HK-2 (cell line): ENCODE results near the gene PSMA7.

Source experiments
- DNase-seq: peaks from one replicate; pipeline ENCODE4 v3.0.0-alpha.2; 2018; ENCODE audit not compliant: unreplicated experiment

The PSMA7 gene

DNA sequence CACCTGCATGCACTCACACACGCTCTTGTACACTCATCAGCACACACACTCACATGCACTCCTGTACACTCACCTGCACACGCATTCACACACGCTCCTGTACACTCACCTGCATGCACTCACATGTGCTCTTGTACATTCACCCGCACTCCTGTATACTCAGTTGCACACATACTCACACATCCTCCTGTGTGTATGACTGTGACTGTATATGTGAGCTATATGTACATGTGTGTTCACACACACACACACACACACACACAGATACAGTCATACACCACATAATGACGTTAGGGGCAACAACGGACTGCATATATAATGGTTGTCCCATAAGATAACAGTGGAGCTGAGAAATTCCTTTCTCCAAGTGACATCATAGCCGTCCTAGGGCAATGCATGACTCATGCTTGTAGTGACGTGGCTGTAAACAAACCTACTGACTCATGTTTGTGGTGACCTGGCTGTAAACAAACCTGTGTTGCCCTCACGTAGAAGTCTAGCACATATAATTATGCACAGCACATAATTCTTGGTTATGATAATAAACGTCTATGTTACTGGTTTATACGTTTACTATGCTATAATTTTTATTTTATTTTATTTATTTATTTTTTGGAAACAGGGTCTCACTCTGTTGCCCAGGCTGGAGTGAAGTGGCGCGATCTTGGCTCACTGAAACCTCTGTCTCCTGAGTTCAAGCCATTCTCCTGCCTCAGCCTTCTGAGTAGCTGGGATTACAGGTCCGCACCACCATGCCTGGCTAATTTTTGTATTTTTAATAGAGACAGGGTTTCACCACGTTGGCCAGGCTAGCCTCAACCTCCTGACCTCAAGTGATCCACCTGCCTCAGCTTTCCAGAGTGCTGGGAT is 54.7 kb downstream of the PSMA7 start:
- DNase-seq: no peak

- DNase-seq: no peak
These were observed 55.6 kb downstream of the PSMA7 start for GRCh38 chr20:62087632-62088031.

DNA sequence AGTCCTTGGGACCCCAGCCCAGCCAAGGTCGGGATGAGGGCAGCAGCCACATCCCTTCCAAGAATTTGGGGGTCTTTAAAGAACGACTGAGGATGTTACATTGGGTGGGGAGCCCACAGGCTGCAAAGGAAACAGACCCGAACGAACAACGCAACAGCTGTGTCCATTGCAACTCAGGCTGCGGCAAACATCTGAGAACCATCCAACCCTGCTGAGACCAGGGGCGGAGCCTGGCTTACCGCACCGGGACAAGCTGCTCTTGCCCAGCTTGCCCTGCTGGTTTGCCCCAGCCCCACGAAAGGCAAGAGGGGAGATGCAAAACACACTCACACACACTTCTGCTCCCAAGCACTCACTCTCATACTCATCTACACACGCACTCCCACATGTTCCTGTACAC is 56.0 kb downstream of the PSMA7 start:
- DNase-seq: no peak
